HG03064 (cell line): Measurements from ENCODE around the gene TPRX1.

ENCODE experiments used
- ATAC-seq: cut with Tn5 transposase; IDR thresholded peaks from one replicate; pipeline ENCODE4 v1.9.1; 2021; ENCODE audit warnings: low read depth; ENCODE audit not compliant: unreplicated experiment

Gene TPRX1

GRCh38 chr19:47752440-47753211, 51.7 kb downstream of the TPRX1 start:
- no peak for ATAC-seq
